ENCODE results near the gene PGAM2. TPM values are rescaled to one million over a fixed set of nuclear protein-coding genes. Genes with fewer than 3 reads are reported as not detected.

Gene PGAM2
- total and polyA plus RNA-seq, 2 of the 13 experiments (the other 11 are each of a cell fraction or from before 2014, with no cell fraction given): 0.22 TPM; not detected in 1

DNA sequence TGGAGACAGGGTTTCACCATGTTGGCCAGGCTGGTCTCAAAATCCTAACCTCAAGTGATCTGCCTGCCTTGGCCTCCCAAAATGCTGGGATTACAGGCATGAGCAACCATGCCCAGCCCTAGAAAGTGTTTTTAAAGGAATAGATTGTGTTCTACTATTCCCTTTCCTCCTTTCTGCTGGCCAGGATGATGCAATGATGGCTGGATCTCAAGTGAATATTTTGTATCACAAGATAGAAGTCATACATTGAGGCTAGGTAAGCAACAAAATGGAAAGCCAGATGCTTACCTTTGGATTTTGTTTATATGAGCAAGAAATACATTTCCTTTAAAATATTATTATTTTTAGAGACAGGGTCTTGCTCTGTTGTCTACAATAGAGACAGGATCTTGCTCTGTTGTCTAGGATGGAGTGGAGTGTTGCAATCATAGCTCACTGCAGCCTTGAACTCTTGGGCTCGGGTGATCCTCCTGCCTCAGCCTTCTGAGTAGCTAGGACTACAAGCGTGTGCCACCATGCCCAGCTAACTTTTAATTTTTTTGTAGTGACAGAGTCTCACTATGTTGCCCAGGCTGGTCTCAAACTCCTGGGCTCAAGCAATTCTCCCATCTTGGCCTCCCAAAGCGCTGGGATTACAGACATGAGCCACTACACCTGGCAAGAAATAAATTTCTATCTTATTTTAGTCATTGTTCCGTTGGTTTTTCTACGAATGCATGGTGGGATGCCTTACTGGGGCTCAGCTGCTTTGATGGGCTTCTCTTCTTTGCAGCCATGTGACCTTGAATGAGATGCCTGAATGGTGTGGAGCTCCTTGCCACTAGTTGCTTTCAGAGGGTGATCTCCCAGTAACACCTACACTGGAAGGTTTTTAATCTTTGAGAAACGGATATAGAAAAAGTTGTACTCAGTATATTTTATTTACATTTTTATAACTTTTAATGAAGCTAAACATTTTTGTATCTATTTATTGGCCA lies 33.0 kb upstream of the PGAM2 start (continued):
- TF ChIP-seq, protein P1, sequence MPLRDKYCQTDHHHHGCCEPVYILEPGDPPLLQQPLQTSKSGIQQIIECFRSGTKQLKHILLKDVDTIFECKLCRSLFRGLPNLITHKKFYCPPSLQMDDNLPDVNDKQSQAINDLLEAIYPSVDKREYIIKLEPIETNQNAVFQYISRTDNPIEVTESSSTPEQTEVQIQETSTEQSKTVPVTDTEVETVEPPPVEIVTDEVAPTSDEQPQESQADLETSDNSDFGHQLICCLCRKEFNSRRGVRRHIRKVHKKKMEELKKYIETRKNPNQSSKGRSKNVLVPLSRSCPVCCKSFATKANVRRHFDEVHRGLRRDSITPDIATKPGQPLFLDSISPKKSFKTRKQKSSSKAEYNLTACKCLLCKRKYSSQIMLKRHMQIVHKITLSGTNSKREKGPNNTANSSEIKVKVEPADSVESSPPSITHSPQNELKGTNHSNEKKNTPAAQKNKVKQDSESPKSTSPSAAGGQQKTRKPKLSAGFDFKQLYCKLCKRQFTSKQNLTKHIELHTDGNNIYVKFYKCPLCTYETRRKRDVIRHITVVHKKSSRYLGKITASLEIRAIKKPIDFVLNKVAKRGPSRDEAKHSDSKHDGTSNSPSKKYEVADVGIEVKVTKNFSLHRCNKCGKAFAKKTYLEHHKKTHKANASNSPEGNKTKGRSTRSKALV (CRISPR knock-in tag; IDR thresholded peaks at IDR 0.05): no peak
- TF ChIP-seq, protein P2, sequence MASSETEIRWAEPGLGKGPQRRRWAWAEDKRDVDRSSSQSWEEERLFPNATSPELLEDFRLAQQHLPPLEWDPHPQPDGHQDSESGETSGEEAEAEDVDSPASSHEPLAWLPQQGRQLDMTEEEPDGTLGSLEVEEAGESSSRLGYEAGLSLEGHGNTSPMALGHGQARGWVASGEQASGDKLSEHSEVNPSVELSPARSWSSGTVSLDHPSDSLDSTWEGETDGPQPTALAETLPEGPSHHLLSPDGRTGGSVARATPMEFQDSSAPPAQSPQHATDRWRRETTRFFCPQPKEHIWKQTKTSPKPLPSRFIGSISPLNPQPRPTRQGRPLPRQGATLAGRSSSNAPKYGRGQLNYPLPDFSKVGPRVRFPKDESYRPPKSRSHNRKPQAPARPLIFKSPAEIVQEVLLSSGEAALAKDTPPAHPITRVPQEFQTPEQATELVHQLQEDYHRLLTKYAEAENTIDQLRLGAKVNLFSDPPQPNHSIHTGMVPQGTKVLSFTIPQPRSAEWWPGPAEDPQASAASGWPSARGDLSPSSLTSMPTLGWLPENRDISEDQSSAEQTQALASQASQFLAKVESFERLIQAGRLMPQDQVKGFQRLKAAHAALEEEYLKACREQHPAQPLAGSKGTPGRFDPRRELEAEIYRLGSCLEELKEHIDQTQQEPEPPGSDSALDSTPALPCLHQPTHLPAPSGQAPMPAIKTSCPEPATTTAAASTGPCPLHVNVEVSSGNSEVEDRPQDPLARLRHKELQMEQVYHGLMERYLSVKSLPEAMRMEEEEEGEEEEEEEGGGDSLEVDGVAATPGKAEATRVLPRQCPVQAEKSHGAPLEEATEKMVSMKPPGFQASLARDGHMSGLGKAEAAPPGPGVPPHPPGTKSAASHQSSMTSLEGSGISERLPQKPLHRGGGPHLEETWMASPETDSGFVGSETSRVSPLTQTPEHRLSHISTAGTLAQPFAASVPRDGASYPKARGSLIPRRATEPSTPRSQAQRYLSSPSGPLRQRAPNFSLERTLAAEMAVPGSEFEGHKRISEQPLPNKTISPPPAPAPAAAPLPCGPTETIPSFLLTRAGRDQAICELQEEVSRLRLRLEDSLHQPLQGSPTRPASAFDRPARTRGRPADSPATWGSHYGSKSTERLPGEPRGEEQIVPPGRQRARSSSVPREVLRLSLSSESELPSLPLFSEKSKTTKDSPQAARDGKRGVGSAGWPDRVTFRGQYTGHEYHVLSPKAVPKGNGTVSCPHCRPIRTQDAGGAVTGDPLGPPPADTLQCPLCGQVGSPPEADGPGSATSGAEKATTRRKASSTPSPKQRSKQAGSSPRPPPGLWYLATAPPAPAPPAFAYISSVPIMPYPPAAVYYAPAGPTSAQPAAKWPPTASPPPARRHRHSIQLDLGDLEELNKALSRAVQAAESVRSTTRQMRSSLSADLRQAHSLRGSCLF (CRISPR knock-in tag; IDR thresholded peaks at IDR 0.05; ENCODE audit: borderline replicate concordance): no peak
- peak; percentile 16; the same call in 1 of the 2 replicates for TF ChIP-seq SAP130 (CRISPR knock-in tag; IDR thresholded peaks at IDR 0.05; ENCODE audit: low read depth)
- TF ChIP-seq KDM2A (CRISPR knock-in tag; IDR thresholded peaks at IDR 0.05; ENCODE audit: borderline replicate concordance, low read depth): no peak
- TF ChIP-seq ZNF121 (CRISPR knock-in tag; IDR thresholded peaks at IDR 0.05): peak; percentile 90

All from HepG2 (cell line).